HG02588 (cell line): ENCODE results near the gene THAP11.

Experiments used
- ATAC-seq: cut with Tn5 transposase; IDR thresholded peaks from one replicate; pipeline ENCODE4 v1.9.1; 2021; ENCODE audit warnings: mild to moderate bottlenecking, moderate library complexity; ENCODE audit not compliant: unreplicated experiment

The THAP11 gene

DNA sequence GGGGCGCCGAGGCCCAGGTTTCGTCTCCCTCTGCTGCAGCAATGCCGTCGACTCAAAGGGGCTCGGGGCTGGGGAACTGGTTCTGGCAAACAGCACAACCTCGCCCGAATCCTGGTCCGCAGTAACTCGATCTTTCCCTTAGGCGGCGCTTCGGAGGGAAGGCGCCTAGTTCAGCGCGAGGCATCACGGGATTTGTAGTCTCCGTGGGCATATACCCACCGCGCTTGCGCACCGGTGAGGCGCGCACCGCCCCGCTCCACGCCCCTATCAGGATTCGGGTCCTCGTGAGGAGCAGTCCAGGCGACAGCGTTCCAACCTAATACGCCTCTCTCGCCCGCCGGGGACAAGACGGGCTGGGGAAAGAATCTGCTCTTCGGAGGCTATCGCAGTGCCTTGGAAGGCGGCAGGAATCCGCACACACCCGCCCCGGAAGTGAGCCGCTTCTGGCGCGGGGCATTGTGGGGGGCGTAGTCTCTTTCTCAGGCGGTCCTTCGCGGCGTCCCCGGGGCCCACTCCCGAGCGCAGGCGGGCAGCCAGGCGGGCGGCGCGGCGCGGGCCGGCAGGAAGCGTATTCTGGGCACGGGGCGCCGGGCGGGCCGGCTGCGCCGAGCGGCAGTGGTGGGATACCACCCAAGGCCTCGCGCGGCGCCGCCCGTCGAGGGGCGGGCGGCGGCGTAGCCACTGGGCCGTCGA is at the start of gene THAP11:
TSS of gene THAP11 (plus strand) at position 505 of the 693 bp plus-strand sequence. CDS start 235 bp downstream, outside the sequence.
- ATAC-seq: peak; percentile 39

DNA sequence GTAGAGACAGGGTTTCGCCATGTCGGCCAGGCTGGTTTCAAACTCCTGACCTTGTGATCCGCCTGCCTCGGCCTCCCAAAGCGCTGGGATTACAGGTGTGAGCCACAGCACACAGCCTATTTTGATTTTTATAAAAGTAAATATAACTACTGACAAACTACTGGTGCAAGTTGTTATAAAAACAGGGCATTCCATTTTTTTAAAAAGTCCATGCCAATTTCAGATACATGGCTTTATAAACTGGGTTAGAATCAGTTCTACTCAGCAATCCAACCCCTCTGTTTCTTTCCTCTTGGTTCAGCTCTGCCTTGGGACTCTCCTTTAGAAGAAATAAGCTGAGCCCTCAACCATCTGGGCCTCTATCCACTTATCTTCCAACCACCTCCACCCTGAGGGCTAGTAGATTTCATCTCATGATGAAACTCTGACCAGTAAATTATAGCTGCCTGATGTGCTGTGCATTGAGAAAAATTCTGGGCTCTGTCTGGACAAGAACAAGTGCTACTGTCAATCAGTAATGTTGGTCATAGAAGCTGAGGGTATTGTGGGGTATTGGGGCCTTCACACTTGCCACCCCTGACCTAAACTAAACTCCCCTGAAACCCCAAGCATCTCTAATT is 45.9 kb upstream of the THAP11 start:
- ATAC-seq: no peak

DNA sequence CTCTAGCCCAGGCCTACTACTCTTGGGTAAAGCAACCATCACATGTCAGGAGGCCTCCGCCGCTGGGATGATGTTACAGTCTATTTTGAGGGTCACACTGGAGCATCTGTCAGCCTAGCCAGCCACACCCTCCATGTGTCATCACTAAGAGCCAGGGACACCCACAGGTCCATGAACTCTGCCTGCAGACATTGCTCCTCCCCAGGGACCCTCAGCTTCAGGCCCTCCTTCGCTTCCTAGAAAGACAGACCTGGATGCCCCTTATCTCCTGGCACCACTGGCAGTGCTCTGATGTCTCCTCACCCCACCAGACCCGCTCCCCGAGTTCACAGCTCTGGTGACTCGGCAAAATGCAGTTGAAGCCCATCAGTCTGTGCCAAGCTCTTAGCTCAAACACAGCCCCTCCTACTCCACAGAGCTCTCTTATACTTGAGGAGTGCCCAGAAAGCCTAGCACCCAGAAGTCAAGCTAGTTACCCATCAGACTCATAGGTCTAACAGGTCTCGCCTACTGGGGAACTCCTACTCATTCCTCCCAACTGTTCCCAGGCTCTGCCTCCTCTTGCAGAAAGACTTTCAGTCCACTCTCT is 41.7 kb upstream of the THAP11 start:
- ATAC-seq: no peak

DNA sequence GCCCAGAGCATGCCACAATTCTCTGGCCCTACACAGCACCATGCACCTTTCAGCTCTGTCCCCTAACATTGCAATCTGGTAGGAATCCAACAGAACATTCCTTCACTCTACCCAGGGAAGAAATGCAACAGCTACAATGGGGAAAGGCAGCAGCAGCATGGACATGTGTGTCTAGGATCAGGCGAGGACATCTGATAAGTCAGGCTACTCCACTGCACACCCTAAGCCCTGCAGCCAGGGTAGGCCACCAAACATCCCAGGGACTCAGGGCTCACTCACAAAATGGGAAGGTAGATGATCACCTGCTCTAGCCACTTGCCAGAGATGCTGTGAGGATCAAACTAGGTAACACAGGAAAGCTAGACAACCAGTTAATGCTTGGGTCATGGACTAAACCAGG is 40.9 kb upstream of the THAP11 start:
- ATAC-seq: no peak

DNA sequence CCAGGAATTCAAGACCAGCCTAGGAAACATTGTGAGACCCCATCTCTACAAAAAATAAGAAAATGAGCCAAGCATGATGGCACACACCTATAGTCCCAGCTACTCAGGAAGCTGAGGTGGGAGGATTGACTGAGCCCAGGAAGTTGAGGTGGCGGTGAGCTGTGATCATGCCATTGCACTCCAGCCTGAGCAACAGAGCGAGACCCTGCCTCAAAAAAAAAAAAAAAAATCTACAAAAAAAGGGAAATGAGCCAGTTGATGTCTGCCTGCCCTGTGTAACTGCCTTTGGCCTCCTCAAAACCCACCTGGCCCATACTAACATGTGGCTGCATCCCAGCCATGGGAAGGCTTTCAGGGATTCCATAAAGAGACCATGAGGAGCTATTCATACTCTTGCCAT is 40.2 kb upstream of the THAP11 start:
- no peak for ATAC-seq

DNA sequence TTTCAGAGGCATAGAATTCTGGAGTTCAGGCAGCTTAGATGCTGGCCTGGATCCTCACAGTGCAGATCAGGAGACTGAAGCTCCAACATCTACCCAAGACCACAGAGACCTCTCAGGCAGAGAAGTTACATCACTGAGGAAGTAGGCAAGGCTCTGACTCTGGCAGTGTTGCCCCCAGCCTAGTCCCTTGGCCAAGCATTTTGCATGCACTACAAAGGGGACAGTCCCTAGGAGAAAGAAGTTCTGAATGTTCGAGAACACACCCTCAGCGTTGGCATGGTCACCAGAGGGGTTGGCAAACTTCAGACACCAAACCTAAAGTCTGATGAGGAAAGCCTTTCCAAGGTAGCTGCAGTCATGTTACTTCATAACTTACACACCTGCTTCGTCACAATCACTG is 38.2 kb upstream of the THAP11 start:
- ATAC-seq: no peak

DNA sequence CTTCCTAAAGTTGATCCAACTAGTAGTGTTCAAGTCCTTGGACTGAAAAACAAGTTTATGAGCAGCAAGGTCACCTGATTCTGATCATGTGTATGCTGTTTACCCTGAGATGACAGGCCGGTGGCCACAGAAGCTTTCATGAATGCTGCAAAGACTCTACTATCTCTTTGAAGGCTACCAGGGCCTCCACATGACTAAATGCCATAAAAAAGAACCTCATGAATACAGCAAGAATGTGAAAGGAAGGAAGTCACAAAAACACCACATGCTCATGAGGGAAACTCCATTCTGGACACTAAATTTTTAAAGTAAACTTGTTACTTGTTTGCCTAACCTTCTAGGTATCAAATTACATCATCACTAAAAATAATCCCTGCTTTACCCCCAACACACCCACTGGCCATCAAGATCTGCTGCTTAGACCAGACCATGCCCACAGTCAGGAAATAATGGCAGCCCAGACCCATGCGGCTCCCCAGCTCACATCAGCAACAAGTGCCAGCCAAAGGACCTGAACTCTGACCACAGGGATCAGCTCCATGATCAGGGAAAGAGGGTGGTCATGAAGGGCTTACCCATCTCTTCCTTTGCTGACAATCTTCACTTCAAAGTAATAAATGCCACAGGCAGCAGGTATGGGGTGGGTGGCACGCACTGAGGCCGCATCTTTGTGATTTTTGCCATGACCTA is 37.1 kb upstream of the THAP11 start:
- ATAC-seq: no peak

DNA sequence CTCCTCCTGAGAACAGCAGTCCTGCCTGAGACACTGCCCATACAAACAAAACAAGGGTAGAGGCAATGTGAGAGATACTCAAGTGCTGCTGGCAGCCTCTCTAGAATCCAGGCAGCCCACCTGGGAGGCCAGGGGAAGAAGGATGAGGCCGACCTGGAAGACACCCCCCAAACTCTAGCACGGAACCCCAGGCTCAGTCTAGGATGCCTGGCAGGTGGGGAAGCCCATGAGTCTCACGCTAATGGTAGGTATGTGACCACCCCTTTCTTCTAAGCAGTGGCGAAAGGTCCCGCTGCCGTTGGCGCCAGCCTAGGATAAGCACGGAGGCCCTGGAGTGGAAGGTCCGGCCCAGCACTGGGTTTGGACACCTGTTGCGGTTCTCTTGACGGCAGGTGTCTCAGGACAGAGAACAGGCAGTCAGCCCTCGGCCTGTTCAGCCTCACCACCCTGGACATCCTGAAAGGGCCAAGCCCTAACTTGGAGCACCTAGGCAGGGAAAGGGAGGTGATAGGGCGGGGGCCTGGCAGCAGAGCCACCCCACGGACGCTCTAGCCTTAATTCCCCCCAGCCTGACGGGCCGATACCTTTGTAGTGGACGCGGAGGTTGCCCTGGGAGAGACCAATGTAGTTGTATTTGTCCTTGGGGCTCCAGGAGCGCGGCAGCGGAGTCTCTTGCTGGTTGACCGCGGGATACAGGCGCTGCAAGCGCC is 36.2 kb upstream of the THAP11 start:
- ATAC-seq: no peak

DNA sequence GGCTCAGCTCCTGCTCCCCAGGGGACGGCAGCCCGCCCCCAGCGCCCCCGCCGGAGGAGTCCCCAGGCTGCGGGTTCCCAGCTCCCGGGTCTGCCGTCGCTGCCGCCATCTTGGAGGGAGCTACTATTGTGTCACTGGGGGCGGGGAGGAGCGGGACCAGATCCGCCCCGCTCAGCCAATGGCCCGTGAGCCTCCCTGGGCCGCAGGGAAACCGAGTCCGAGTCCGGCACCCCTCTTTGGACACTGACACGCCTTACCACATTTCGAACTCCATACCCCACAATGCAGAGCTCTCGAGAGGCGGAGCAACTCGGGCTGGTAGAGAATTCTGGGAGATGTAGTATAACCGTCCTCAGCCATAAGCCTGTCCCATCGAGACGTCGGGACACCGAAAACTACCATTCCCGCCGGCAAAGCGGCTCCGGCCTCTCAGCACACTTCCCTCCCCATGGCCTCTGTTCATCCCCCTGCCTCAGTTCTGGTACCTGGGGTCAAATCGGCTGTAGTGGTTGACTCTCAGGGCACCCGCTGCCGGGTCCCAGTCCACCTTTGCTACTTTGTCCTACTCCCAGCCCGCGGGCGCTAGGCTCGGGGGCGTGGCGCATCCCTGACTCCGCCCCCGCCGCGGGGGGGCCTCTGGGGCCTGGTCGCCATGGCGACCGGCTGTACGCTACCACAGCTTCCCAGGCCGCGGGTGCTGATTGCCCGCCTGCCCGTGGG is 35.5 kb upstream of the THAP11 start, which contains the start of the genes RANBP10 and TSNAXIP1:
TSS of gene RANBP10 (minus strand) at position 133 of the 720 bp plus-strand sequence. CDS start at position 109, 24 bp downstream.
TSS of gene TSNAXIP1 (plus strand) at position 462 of the 720 bp plus-strand sequence. CDS start 261 bp downstream, outside the sequence.
- ATAC-seq: peak; percentile 87

DNA sequence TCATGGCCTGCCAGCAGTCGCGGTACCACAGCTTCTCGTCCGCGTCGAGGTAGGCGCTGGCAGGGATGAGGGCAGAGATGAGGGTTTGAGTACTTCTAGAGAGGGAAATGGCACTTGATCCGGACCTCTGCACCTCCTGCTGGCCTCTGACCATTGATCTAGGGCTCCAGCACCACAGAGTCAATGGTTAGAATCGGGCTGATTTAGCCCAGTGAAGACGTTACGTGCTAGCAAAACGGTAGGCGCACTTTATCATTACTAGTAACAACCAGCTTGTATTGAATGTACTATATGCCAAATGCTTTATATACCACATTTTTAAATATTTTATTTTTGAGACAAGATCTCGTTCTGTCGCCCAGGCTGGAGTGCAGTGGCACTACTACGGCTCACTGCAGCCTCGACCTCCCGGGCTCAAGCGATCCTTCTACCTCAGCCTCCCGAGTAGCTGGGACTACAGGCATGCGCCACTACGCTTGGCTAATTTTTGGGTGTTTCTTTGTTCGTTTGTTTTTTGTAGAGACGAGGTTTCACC is 34.9 kb upstream of the THAP11 start:
- ATAC-seq: no peak

DNA sequence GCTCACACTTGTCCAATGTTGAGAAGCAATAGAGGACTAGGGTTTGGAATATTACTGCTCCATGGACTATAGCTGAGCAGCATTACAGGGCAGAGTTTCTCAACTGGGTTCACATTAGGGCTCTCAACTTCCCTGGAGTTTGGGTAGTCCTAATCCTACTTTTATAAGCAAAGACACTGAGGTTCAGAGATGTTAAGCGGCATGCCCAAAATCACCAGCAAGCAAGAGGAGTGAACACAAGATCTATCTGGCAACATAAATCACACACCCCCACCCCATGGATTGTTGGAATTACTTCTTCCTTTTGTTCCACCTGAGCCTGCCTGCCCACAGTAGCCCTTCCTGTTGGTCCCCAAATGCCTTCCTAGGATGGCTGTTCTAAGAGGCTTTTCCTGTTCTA is 30.2 kb upstream of the THAP11 start:
- no peak for ATAC-seq

DNA sequence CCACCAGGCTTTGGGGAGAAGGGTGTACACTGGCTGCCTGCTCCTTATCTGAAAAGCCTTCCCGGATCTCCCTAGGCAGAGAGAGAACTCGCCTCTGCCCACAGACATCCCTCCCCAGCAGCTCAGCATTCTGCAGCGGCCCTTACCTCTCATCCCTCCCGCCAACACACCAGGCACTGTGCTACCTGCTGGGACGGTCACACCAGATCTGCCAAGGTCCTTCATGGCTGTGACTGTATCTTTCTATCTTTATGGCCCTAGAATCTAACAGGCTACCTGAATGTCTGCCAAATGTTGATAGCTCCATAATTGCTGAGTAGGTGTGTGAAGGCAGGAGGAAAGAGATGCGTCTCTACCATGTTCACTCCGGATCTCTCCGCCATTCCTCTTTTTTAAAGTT is 27.6 kb upstream of the THAP11 start:
- no peak for ATAC-seq

DNA sequence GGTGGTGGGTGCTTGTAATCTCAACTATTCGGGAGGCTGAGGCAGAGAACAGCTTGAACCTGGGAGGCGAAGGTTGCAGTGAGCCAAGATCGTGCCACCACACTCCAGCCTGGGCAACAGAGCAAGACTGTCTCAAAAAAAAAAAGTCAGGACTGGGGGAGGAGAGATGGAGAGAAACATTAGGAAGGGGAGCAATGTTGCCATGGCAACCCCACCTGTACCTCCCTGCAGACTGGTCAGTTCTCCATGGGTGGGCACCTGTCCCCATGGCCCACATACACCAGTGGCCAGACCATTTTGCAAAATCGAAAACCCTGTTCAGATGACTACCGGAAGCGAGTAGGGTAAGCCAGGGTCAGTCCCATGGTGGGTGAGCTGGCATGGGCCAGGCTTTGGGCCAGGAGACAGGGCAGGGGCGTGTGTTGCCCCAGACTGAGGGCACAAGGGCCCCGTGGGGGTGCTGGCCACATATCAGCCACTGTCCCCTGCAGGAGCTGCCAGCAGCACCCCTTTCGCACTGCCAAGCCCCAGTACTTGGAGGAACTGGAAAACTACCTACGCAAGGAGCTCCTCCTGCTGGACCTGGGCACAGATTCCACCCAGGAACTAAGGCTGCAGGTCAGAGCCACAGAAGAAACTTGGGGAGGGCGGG is 21.4 kb upstream of the THAP11 start:
- ATAC-seq: no peak

DNA sequence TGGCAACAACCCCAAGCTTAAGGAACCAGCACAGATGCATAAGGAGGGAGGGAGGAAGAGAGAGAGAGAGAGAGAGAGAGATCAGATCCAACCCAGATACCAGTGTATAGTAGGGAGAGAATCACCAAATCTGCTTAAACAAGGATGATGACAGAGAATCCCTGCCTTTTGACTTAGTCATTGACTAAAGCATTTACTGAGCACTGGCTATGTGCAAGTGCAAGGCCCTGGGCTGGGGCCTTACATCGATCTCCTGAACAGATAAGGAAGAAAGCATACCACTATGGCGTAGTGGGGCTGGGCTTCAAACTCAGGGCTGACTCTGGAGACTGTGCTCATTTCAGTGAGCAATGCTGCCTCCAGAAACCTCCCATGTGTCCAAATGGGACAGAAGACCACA is 19.6 kb upstream of the THAP11 start:
- ATAC-seq: no peak

DNA sequence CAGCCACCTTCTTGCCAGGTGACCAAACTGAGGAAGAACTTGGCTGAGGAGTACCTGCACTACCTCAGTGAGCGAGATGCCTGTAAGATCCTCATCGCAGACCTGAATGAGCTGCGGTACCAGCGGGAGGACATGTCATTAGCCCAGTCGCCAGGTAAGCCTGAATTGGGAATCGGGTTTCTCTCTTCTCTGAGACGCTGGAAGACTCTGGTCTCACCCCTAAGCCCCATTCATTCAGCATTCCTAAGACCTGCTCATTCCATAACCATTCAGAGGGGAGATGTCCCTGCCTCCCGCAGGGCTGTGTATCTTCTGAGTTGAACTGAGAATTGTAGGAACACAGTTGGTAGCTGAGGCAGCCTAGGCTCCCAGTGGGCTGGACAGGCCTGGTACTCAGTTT is 17.0 kb upstream of the THAP11 start:
- no peak for ATAC-seq

DNA sequence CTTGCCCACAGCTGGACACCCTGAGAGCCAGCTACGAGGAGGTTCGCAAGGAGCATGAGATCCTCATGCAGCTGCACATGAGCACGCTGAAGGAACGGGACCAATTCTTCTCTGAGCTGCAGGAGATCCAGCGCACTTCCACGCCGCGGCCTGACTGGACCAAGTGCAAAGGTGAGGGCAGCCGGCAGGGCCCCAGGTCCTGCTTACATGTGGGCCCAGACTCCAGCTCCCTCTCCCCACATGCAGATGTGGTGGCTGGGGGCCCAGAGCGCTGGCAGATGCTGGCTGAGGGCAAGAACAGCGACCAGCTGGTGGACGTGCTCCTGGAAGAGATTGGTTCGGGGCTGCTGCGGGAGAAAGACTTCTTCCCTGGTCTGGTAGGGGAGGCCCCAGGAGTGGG is 16.2 kb upstream of the THAP11 start:
- no peak for ATAC-seq

DNA sequence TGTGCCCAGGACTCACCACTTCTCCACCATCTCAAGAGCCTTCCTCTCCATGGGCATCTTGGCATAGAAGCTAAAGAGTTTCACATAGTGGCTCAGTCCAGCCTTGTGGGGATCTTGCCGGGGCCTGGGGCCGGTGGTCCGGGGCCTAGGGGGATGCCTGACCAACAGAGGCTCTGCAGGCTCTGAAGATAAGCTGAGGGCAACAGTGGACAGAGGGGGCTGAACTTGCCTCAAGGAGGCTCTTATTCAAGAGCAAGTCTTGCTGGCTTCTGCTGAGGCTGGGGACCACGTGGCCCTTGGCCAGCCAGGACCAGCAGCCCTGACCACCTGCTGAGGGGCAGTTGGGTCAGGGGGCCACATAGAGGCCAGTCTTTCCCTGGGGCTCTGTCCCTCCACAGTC is 13.5 kb upstream of the THAP11 start:
- no peak for ATAC-seq

DNA sequence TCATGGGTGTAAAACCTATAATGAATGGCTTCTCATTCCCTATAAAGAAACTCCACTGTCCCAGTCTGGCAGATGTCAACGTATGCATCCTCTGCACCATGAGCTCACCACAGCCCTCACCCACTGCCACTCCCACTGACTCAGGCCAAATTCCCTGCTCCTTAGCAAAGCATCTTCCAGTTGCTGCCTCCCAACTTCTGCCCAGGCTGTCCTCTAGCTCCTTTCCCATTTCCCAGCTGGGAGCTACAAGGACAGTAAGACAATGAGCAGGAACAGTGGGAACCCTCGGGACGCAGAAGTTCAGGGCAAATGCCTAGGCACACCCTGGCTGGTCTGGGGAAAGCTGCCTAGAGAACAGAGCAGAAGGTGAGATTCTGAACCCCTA is 9.1 kb upstream of the THAP11 start:
- ATAC-seq: no peak

DNA sequence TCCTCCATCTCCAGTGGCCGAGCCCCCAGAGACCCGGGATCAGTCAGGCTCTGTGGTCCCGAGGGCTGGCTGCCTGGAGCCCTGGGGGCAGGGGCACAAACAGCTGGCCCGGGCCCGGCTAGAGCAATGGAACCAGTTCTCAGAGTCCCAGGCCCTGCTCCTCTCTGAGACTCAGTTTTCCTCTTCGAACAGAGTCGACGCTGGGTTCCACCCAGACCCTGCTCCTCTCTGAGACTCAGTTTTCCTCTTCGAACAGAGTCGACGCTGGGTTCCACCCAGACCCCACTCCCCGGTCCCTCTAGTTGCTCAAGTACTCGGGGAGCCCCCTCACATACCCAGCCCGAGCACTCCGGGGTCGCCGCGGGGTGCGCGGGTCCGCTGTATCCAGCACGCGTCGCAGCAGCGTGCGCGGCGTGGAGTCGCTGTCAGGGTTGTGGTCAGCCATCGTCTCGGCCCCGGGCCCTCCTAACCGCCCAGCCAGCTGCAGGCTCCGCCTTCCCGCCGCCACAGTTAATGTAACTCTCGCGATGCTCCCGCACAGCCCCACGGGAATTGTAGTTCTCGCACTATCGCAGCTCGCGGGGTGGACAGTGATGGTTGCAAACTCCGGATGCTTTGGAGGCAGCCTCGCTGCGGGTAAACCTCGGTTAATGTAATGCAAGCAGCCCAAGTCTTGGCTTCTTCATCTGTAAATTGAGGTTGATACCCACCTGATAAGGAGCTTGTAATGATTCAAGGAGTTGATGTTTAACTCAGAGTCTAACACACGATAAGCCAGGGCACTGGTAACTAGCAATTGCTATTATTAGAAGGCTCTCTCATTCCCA is 8.5 kb upstream of the THAP11 start:
- ATAC-seq: peak; percentile 97
